Neutrophil (primary cell): ENCODE results near the gene BIRC5.

Source experiments
- H3K27ac ChIP-seq: fragments of 200-600 bp; sonication (generic); 2 replicates; pipeline ENCODE4 v1.5.1; 2016; ENCODE audit warnings: mild to moderate bottlenecking, moderate library complexity
- H3K27me3 ChIP-seq: fragments of 200-600 bp; sonication (generic); 2 replicates; pipeline ENCODE4 v1.6.0; 2016; ENCODE audit warnings: mild to moderate bottlenecking
- H3K36me3 ChIP-seq: fragments of 200-600 bp; sonication (generic); 2 replicates; pipeline ENCODE4 v1.5.1; 2017
- H3K4me1 ChIP-seq, 2 experiments: fragments of 200-600 bp in 1 of 2; sonication (generic) in 1 of 2; 1 replicate in 1 of 2; 2 replicates in 1 of 2; pipeline versions ENCODE4 v1.5.1 to v1.6.1; 2013 to 2016; ENCODE audit warnings: low read depth in 1 of 2, low read length in 1 of 2, mild to moderate bottlenecking in 1 of 2, moderate library complexity in 1 of 2; ENCODE audit not compliant: control insufficient read depth in 1 of 2, insufficient read depth in 1 of 2
- H3K4me3 ChIP-seq, 2 experiments: fragments of 200-600 bp in 1 of 2; sonication (generic) in 1 of 2; 1 replicate in 1 of 2; 2 replicates in 1 of 2; pipeline ENCODE4 v1.5.1; 2013 to 2016; ENCODE audit warnings: low read depth in 1 of 2, low read length in 1 of 2, mild to moderate bottlenecking in 1 of 2, moderate library complexity in 1 of 2
- H3K9me3 ChIP-seq: fragments of 200-600 bp; sonication (generic); 2 replicates; pipeline ENCODE4 v1.5.1; 2016
- CTCF ChIP-seq: fragments of 200-600 bp; sonication (generic); IDR thresholded peaks from 2 replicates; pipeline ENCODE4 v1.5.1; 2016; ENCODE audit warnings: antibody characterized with exemption

BIRC5 gene

GRCh38 chr17:78227455-78227916, 13.4 kb downstream of the BIRC5 start:
- TF ChIP-seq CTCF, result no peak
- Histone ChIP-seq H3K36me3 (peaks cover 30% of the 10 kb centered on the region), H3K9me3 (no peaks in the 10 kb centered on the region)

GRCh38 chr17:78228176-78228575, 14.1 kb downstream of the BIRC5 start:
- H3K4me3 ChIP-seq, result no peak overlapping the region
- H3K27me3 ChIP-seq, result peaks cover 71% of the 10 kb centered on the region
- H3K36me3 ChIP-seq, result peaks cover 23% of the 10 kb centered on the region
- no peak for TF ChIP-seq CTCF
- H3K27ac ChIP-seq, result no peak overlapping the region
- peaks cover 4 to 9% of the 10 kb centered on the region in 2 experiments for H3K4me1 ChIP-seq
- no peaks in the 10 kb centered on the region for H3K9me3 ChIP-seq

More at GRCh38 chr17:78227455-78227916, 13.4 kb downstream of the BIRC5 start:
- Histone ChIP-seq H3K4me3 (no peak overlapping the region), H3K27ac (no peak overlapping the region), H3K4me1 (peaks cover 4 to 9% of the 10 kb centered on the region in 2 experiments), H3K27me3 (peaks cover 64% of the 10 kb centered on the region)

GRCh38 chr17:78230252-78230962, 16.4 kb downstream of the BIRC5 start:
- H3K27me3 ChIP-seq, result peaks cover 84% of the 10 kb centered on the region
- no peak overlapping the region for H3K27ac ChIP-seq
- H3K4me1 ChIP-seq, result peaks cover 4 to 9% of the 10 kb centered on the region in 2 experiments
- H3K4me3 ChIP-seq, result no peak overlapping the region
- H3K9me3 ChIP-seq, result no peaks in the 10 kb centered on the region
- no peak for TF ChIP-seq CTCF
- H3K36me3 ChIP-seq, result peaks cover under 1% of the 10 kb centered on the region

GRCh38 chr17:78230996-78231935, 17.2 kb downstream of the BIRC5 start, which contains the start of gene TMEM235:
TMEM235 (plus strand) TSS chr17:78231631; CDS start chr17:78232024, 393 bp downstream.
- Histone ChIP-seq H3K27me3 (peaks cover 82% of the 10 kb centered on the region), H3K4me3 (no peak within 1 kb of the TSS), H3K4me1 (peaks cover 4 to 9% of the 10 kb centered on the region in 2 experiments)

More at GRCh38 chr17:78230996-78231935, 17.2 kb downstream of the BIRC5 start, which contains the start of gene TMEM235:
- Histone ChIP-seq H3K36me3 (no peaks in the 10 kb centered on the region), H3K27ac (no peak within 1 kb of the TSS), H3K9me3 (no peaks in the 10 kb centered on the region)
- TF ChIP-seq CTCF, result no peak
